Glomerular endothelial cell (primary cell): ENCODE data around the gene PPIL4. TPM values are rescaled to one million over a fixed set of nuclear protein-coding genes. Genes with fewer than 3 reads are reported as not detected.
"Not testable (repeated sequence)": the region's sequence is repeated elsewhere in the genome, so short reads cannot be mapped to it uniquely, and the experiment has no call there.

Source experiments
- DNase-seq: peaks from one replicate; pipeline ENCODE4 v3.0.0-alpha.2; 2011; ENCODE audit warnings: low read depth, low spot score; ENCODE audit errors: extremely low read depth
- total RNA-seq: library from RNA; depleted of rRNA; stranded (reverse); fragments of >200 nt; gene quantifications from 2 replicates; pipeline ENCODE4 v1.2.3, GENCODE V29; 2015

PPIL4 gene
- total RNA-seq, 1 donor from 2014 or later: 27.6 TPM

DNA sequence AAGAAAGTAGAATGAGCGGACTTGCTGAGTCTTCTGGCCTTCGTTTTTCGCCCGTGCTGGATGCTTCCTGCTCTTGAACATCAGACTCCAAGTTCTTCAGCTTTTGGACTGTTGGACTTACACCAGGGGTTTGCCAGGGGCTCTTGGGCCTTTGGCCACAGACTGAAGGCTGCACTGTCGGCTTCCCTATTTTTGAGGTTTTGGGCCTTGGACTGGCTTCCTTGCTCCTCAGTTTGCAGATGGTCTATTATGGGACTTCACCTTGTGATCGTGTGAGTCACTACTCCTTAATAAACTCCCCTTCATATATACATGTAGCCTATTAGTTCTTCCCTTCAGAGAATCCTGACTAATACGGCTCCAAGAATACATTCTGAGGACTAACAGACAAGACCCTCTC is 83.1 kb downstream of the PPIL4 start:
- DNase-seq: not testable (repeated sequence)

DNA sequence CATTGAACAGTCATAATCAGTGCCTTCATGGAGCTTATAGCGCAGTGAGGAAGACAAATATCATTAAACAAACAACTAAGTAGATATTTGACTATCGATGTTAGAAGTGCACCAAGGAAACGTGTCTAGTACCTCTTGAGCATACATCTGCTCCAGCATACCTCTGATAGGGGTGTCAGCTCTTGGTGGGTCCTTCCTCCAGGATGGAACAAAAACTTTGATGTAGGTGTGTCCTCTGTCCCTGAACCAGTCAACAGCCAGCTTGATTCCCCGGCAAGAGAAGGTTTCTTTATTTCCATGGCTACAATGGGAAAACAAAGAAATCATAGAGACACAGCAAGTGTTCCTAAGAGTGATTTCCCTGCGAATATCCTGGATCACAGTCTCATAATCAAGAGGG is 84.2 kb downstream of the PPIL4 start:
- DNase-seq: no peak

DNA sequence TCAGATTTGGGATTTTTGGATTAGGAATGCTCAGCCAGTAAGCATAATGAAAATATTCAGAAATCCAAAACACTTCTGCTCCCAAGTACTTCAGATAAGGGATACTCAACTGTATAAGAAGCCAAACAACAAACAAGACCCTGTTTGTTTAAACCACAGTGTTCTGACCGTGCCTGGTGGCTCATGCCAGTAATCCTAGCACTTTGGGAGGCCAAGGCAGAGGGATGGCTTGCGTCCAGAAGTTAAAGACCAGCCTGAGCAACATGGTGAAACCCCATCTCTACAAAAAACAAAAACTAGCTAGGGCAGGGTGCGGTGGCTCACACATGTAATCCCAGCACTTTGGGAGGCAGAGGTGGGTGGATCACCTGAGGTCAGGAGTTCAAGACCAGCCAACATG is 85.6 kb downstream of the PPIL4 start:
- not testable (repeated sequence) for DNase-seq

DNA sequence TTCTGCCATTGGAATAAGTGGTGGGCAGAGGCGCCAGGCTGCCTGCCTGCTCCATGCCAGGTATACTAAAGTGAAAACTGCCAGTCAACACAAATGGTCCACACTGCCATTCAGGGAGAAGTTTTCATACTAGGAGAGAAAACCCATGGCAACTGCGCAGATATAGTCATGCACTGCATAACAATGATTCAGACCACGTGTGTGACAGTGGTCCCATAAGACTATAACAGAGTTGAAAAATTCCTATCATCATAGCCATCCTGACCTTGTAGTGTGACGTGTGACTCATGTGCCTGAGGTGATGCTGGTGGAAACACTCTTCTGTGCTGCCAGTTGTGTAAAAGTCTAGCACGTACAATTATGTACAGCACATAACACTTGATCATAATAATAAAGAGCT is 86.1 kb downstream of the PPIL4 start:
- DNase-seq: no peak

DNA sequence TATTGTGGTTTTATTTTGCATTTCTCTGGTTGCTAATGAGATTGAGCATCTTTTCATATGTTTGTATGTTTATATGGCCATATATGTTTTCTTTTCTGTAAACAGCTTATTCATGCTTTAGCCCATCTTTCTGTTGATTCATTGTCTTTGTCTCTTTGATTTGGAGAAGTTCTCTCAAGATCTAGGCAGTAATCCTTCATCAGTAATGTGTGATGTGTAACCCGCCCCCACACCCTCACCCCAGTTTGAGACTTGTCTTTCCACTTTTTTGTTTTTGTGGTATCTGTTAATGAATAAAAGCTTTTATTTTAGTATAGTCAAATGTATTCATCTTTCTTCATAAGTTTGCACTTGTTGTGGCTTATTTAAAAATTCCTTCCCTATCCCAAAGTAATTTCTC is 87.0 kb downstream of the PPIL4 start:
- no peak for DNase-seq

DNA sequence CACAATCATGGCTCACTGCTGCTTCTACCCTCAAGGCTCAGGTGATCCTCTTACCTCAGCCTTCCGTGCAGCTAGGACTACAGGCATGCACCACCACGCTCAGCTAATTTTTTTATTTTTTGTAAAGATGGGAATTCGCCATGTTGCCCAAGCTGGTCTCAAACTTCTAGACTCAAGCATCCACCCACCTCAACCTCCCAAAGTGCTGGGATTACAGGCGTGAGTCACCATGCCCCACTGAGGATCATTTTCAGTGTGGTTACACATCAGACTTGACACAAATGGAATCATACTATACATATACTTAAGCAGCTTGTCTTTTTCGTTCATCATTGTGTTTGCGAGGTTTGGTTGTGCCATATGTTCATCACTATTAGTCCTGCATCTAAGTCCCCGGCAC is 87.6 kb downstream of the PPIL4 start:
- no peak for DNase-seq

- no peak for DNase-seq
Measured at GRCh38 chr6:149457316-149457884, 88.4 kb downstream of the PPIL4 start.

DNA sequence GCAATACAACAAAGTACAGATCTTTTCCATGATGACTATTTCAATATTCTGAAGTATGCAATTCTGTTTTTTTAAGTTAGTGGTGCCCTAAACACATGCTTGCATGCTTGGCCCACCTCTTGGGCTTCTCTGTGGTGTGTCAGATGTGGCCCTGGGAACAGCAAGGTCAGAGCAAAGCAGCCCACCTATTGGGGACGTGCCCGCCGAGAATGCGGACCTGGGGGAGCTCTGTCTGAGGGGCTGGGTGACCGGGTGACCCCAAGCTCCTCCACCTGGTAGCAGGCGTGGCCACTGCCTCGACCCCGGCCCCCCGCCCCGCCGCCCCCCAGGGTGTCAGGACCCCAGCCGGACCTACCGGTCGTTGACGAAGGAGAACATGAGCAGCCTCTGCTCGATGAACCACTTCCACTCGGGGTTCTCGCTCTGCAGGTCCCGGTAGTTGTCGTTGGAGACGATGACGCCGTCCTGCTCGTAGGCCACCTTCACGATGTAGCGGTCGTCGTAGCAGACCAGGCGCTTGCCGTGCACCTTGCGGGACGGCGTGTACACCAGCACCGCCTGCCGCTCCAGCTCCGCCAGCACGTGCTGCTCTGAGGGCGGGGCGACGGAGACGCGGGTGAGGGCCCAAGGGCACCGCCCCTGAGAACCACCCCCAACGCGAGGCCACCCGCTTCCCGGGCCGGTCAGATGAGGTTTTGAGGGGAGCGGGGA is 89.4 kb downstream of the PPIL4 start:
- no peak for DNase-seq

GRCh38 chr6:149455031-149455732 is 90.7 kb downstream of the PPIL4 start:
- no peak for DNase-seq

Other genes with a start within 250 kb of the PPIL4 start
- 26.4 and 49.8 TPM in 2 replicates for gene TAB2, start 228.3 kb downstream of the PPIL4 start, total RNA-seq
- 1.4 and 1.9 TPM in 2 replicates for gene SUMO4, start 145.8 kb downstream of the PPIL4 start, total RNA-seq
- not detected in 2 replicates for gene ZC3H12D, start 61.0 kb downstream of the PPIL4 start, total RNA-seq
- gene GINM1, start 20.3 kb upstream of the PPIL4 start, total RNA-seq: 47.3 and 49.5 TPM in 2 replicates
- 16.1 and 18.8 TPM in 2 replicates for gene KATNA1, start 102.7 kb upstream of the PPIL4 start, total RNA-seq
- gene LATS1, start 172.1 kb upstream of the PPIL4 start, total RNA-seq: 18.6 and 32.1 TPM in 2 replicates
- 13.9 and 22.4 TPM in 2 replicates for gene NUP43, start 200.5 kb upstream of the PPIL4 start, total RNA-seq
- gene PCMT1, start 203.7 kb upstream of the PPIL4 start, total RNA-seq: 94.4 and 101 TPM in 2 replicates